Effector memory CD4-positive, alpha-beta T cell (primary cell): ENCODE measurements around the gene FOXS1.
"Not testable (repeated sequence)": the region's sequence is repeated elsewhere in the genome, so short reads cannot be mapped to it uniquely, and the experiment has no call there.

Experiments used
- DNase-seq, 3 donors: peaks; one replicate each; pipeline ENCODE4 v3.0.0-alpha.2; 2020
- H3K27ac ChIP-seq: 2 replicates; pipeline ENCODE4 v1.7.0; 2013; ENCODE audit warnings: mild to moderate bottlenecking, low read length, moderate library complexity; ENCODE audit not compliant: insufficient read depth, poor library complexity, severe bottlenecking
- H3K27me3 ChIP-seq: replicated peaks from 2 replicates; pipeline ENCODE4 v1.7.0; 2013; ENCODE audit warnings: mild to moderate bottlenecking, low read length; ENCODE audit not compliant: insufficient read depth, control insufficient read depth, poor library complexity, severe bottlenecking
- H3K36me3 ChIP-seq: 2 replicates; pipeline ENCODE4 v1.7.0; 2013; ENCODE audit warnings: mild to moderate bottlenecking, low read length, moderate library complexity; ENCODE audit not compliant: control insufficient read depth, insufficient read depth
- H3K4me1 ChIP-seq: 2 replicates; pipeline ENCODE4 v1.7.0; 2013; ENCODE audit warnings: low read length, mild to moderate bottlenecking; ENCODE audit not compliant: control insufficient read depth, insufficient read depth, poor library complexity, severe bottlenecking
- H3K4me3 ChIP-seq: 2 replicates; pipeline ENCODE4 v1.7.0; 2013; ENCODE audit warnings: low read length, low read depth, mild to moderate bottlenecking; ENCODE audit not compliant: insufficient read depth, poor library complexity, severe bottlenecking
- H3K9me3 ChIP-seq: 2 replicates; pipeline ENCODE4 v1.7.0; 2013; ENCODE audit warnings: mild to moderate bottlenecking, low read length, moderate library complexity; ENCODE audit not compliant: control insufficient read depth

FOXS1 gene

DNA sequence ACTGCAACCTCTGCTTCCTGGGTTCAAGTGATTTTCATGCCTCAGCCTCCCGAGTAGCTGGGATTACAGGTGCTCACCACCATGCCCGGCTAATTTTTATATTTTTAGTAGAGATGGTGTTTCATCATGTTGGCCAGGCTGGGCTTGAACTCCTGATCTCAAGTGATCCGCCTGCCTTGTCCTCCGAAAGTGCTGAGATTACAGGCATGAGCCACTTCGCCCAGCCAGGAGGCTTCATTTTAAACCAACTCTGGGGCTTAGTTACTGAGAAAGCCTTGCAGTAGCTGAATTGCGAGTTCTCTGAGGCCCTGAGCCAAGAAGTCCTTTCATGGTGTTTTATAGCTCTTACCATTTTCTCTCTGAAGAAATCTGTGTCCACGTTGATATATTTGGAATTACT is 31.3 kb downstream of the FOXS1 start:
- H3K4me3 ChIP-seq, H3K4me1 ChIP-seq, H3K27me3 ChIP-seq, H3K36me3 ChIP-seq, DNase-seq, H3K27ac ChIP-seq, H3K9me3 ChIP-seq: not testable (repeated sequence)

DNA sequence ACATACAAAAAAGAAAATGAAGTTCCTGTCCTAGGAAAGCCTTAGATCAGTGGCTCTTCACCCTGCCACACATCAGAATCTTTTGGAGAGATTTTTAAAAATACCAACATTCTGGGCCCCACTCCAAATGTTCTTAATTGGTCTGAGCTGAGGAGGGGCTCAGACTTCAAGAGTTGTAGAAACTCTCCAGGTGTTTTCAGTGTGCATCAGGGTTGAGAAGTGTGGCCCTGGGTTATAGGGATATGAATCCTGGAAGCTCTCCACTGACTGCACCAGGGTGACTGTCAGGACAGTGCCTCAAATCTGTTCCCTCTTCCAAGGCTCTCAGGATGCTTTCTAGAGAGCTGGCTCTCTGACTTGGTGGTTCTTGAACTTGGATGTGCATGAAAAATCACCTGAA is 31.8 kb downstream of the FOXS1 start:
- H3K4me1 ChIP-seq, result no peaks in the 10 kb centered on the region
- no peak overlapping the region for H3K27ac ChIP-seq
- no peaks in the 10 kb centered on the region for H3K27me3 ChIP-seq
- no peak for DNase-seq
- no peaks in the 10 kb centered on the region for H3K9me3 ChIP-seq
- H3K4me3 ChIP-seq, result no peak overlapping the region
- no peaks in the 10 kb centered on the region for H3K36me3 ChIP-seq

DNA sequence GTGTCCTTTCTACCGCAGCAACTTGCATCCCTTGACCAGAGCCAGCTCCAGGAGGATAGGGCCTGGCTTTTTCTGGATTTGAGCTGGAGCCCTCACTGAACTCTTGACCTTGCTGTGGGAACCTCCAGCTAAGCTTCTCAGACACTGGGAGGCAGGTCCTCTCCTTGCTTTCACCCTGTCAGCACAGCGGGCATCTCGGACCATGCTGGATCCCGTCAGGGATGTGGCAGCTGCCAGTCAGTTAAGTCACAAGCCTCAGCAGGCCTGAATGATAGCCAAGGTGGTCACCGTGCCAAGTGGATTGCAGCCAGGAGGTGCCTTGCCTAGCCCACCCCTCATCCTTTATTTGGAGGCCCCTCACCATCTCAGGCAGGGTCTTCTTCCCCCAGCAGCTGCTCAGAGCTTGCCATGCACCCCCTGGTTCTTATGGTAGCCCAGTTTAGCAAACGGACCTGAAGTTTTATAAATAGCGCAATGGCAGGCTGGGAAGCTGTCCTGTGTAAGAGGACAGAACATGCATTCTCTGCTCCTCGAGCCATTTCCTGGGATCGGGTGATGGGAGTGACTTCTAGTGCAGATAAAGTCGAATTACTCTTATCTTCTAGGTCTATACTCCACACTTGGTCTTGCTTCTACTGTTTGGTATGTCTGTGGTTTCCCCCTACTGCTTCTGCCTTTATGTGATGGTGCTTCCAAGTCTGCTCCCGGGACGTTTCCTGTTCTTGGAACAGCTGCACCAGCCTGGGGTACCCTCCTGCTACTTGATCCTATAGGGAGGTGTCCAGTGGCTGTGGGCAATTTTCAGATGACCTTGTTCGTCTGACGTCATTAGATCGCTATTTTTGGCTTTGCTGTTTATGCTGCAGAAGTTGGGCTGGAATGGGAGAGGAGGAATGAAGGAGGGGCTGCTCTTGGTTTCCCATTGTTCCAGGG is 33.3 kb downstream of the FOXS1 start:
- Histone ChIP-seq H3K4me3 (no peak overlapping the region), H3K27ac (no peak overlapping the region), H3K27me3 (no peaks in the 10 kb centered on the region), H3K36me3 (no peaks in the 10 kb centered on the region), H3K9me3 (no peaks in the 10 kb centered on the region), H3K4me1 (no peaks in the 10 kb centered on the region)
- DNase-seq, result no peak

DNA sequence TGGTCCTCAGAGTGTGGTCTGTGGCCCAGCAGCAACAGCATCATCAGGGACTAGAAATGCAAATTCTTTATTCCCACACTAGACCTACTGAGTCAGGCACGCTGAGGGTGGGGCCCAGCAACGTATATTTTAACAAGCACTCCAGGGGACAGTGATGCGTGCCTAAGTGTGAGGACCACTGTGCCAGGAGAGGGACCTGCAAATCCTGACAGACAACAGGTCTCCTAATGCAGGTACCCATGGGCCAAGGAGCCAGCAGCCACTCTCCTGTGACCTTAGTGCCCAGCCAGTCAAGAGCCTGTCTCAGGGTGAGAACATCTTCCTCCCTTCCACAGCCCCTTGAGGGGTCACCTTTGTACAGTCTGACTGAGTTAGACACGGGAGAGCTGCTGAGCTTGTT is 34.2 kb downstream of the FOXS1 start:
- Histone ChIP-seq H3K9me3 (no peaks in the 10 kb centered on the region), H3K27me3 (no peaks in the 10 kb centered on the region), H3K4me3 (no peak overlapping the region), H3K36me3 (no peaks in the 10 kb centered on the region), H3K27ac (no peak overlapping the region), H3K4me1 (no peaks in the 10 kb centered on the region)
- DNase-seq, result no peak

DNA sequence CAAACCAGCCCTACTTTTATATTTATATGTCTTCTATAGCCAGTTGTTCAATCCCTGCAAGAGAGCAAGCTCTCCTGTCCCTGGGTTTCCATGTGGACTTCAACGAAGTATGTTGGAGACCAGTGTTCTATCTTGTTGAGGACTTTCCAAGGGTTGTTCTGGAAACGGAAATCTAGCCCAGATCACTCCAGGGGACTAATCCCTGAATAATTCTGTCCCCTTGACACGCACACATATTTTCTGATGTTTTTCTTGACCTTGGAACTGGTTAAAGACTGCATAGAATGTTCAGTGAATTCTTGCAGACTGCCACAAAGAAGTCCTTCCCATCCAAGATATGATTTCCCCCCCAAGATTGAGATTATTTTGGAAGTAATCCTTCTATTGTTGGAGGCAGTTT is 35.7 kb downstream of the FOXS1 start:
- Histone ChIP-seq H3K27me3 (no peaks in the 10 kb centered on the region), H3K27ac (no peak overlapping the region), H3K4me1 (no peaks in the 10 kb centered on the region), H3K36me3 (no peaks in the 10 kb centered on the region), H3K4me3 (no peak overlapping the region), H3K9me3 (no peaks in the 10 kb centered on the region)
- DNase-seq, result no peak

DNA sequence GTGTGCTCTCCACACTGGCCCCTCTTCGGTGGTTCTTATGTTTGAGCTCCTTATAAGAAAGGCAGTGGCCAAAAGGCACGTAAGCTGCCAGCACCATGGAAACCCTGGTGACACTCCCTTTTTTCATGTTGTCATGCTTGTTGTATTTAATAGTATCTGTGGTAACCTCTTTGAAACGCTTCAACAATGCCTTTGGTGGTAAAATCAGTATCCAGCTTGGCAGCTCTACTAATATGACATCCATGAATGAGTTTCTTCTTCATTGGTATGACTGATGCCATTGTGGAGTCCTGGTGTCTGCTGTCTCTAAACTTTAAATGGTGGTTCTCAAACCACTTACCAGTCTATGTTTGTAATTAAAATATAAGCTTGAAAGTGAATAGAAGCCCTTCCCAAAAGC is 36.9 kb downstream of the FOXS1 start:
- Histone ChIP-seq H3K4me1 (no peaks in the 10 kb centered on the region), H3K9me3 (no peaks in the 10 kb centered on the region), H3K36me3 (no peaks in the 10 kb centered on the region), H3K4me3 (no peak overlapping the region), H3K27me3 (no peaks in the 10 kb centered on the region), H3K27ac (no peak overlapping the region)
- no peak for DNase-seq

DNA sequence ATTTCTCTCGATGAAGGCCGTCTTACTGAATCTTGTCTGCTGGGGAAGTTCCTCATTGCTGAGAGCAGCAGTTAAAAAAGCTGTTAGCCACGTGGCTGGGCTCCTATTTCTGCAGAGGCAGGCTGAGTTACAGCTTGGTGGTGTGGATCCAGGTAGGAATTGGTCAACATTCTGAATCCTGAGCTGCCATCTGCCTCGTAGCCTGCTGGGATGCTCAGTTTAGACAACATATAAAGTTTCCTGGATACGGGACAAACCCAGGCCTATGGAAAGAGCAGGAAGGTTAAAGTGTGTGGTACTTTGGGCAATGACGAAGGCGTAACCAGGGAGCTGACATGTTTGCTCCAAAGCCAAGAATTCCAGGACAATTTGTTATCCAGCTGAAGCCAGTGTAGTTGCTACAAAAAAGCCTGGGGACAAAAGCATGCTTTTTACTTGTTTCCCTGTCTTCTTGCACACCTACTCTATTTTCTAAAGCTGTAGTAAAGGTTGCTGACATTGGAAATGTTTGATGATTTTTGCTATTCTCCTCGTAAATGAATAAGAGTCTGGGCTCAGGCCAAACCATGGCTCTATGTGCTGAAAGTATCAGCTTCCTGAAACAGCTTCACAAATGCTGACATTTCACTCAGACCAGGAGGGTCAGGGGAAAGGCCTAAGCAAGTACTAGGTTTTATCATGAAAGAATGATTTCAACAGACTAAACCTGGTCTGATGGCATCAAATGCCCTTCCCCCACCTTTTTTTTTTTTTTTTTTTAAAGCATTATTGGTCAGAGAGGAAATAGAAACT is 38.6 kb downstream of the FOXS1 start:
- Histone ChIP-seq H3K27ac (no peak overlapping the region), H3K27me3 (no peaks in the 10 kb centered on the region), H3K36me3 (no peaks in the 10 kb centered on the region), H3K4me3 (no peak overlapping the region), H3K4me1 (no peaks in the 10 kb centered on the region), H3K9me3 (no peaks in the 10 kb centered on the region)
- no peak for DNase-seq

DNA sequence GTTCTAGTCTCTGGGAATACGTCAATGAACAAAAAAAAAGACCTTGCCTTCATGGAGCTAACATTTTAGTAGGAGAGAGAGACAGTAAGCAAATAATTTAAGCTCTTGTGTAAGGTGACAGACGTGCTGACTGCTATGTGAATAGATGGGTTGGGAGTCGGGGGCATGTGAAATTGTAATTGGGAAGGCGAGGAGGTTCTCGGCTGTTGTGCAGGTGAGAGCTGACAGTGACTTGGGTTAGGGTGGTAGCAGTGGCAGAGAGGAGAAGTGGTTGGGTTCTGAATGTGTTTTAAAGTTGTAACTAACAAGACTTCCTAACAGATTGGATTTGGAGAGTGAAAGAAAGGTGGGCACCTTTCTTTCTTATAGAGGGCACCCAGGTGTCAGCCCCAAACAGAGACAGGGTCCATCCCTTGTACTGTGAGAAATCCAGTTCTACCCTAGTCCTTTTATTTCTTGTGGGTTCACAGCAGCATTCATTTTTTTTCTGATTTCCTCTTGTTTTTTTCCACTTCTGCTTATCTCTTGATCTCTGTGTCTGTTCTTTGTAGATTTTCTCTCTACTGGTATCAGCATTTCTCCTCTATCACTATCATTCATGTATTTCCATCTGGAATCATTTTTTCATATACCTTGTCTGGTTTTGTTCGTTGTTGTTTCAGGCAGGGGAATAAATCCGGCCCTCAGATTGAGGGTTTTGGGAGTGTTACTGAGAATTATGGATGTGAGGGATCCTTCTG is 41.7 kb downstream of the FOXS1 start:
- Histone ChIP-seq H3K4me3 (no peak overlapping the region), H3K9me3 (no peaks in the 10 kb centered on the region), H3K27me3 (no peaks in the 10 kb centered on the region), H3K36me3 (no peaks in the 10 kb centered on the region), H3K27ac (no peak overlapping the region), H3K4me1 (no peaks in the 10 kb centered on the region)
- DNase-seq, result no peak

DNA sequence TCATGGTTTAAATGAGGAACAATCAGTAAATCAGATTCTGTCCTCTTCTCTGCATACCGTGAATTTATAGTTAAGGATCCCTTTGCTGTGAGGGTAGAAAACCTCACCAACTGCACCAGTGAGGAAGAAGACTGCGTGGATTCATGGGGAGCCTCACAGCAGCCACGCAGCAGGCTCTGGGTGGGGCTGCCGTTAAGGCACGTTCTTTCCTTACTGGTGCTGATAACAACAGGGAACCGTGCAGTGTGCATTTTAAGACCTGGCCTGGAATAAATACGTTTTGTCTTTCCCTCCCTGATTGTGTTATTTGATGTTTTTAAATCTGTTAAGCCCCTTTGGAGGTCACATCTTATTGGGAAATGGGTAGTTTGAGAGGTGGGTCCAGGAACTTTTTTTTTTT is 43.9 kb downstream of the FOXS1 start:
- Histone ChIP-seq H3K27me3 (no peaks in the 10 kb centered on the region), H3K9me3 (no peaks in the 10 kb centered on the region), H3K4me1 (no peaks in the 10 kb centered on the region), H3K4me3 (no peak overlapping the region), H3K27ac (no peak overlapping the region), H3K36me3 (no peaks in the 10 kb centered on the region)
- no peak for DNase-seq
